ENCODE data around the gene KCNH1. TPM values are rescaled to one million over a fixed set of nuclear protein-coding genes. Genes with fewer than 3 reads are reported as not detected.

Gene KCNH1
- total RNA-seq, 1 experiment from 2014 or later: not detected

- Histone ChIP-seq H3K4me3 (ENCODE audit: low read depth, low read length) (no peak overlapping the region), H3K36me3 (ENCODE audit: control insufficient read depth, insufficient read depth, low read length) (no peaks in the 10 kb centered on the region), H3K4me1 (no peaks in the 10 kb centered on the region), H3K27me3 (replicated peaks; ENCODE audit: control insufficient read depth, insufficient read depth, low read length) (no peaks in the 10 kb centered on the region), H3K9me3 (no peaks in the 10 kb centered on the region)
- ChIA-PET POLR2A (no interaction called here), CTCF (no interaction called here)
- no peak for DNase-seq
- BruUV-seq (replicated peaks): no TSS peak
- Mint-ChIP-seq H3K4me1 (ENCODE audit: low read depth, unreplicated experiment) (no peaks in the 10 kb centered on the region), H3K36me3 (ENCODE audit: insufficient read depth, unreplicated experiment) (no peaks in the 10 kb centered on the region), H3K27me3 (ENCODE audit: insufficient read depth, unreplicated experiment) (peaks cover 10% of the 10 kb centered on the region), H3K9me3 (ENCODE audit: unreplicated experiment) (no peaks in the 10 kb centered on the region), H3K27ac (ENCODE audit: unreplicated experiment) (no peak overlapping the region), H3K4me3 (ENCODE audit: unreplicated experiment) (no peak overlapping the region)
- TF ChIP-seq, protein P1, sequence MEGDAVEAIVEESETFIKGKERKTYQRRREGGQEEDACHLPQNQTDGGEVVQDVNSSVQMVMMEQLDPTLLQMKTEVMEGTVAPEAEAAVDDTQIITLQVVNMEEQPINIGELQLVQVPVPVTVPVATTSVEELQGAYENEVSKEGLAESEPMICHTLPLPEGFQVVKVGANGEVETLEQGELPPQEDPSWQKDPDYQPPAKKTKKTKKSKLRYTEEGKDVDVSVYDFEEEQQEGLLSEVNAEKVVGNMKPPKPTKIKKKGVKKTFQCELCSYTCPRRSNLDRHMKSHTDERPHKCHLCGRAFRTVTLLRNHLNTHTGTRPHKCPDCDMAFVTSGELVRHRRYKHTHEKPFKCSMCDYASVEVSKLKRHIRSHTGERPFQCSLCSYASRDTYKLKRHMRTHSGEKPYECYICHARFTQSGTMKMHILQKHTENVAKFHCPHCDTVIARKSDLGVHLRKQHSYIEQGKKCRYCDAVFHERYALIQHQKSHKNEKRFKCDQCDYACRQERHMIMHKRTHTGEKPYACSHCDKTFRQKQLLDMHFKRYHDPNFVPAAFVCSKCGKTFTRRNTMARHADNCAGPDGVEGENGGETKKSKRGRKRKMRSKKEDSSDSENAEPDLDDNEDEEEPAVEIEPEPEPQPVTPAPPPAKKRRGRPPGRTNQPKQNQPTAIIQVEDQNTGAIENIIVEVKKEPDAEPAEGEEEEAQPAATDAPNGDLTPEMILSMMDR (IDR thresholded peaks at IDR 0.05; ENCODE audit: insufficient read depth in 1 of 2, low read depth in 1 of 2, low read length in 1 of 2, severe bottlenecking in 1 of 2, unreplicated experiment in 1 of 2): no peak
- intact Hi-C loops (cut with micrococcal nuclease; ENCODE audit: unreplicated experiment): no loop called here
Observed at GRCh38 chr1:210764536-210764935, 369.4 kb downstream of the KCNH1 start.

DNA sequence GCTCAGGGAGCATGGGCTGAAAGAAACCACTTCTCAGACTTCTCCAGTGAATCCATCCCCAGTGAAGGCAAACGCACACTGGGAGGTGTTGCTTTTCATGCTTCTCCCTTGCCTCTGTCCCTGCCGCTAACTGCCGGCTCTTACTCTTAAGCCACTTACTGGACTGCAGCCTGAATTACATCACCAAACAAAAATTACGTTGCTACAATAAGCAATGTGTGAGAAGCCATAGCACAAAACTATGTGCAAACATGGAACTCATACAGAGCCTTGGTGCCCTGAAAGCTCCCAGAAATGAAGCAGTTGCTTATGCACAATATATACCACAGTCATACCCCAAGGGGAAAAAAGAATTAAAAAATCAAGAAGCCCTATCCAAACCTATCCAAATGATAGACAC, 375.2 kb downstream of the KCNH1 start:
- Mint-ChIP-seq H3K9me3 (ENCODE audit: unreplicated experiment) (no peaks in the 10 kb centered on the region), H3K4me3 (ENCODE audit: unreplicated experiment) (no peak overlapping the region), H3K4me1 (ENCODE audit: low read depth, unreplicated experiment) (no peaks in the 10 kb centered on the region), H3K27ac (ENCODE audit: unreplicated experiment) (no peak overlapping the region), H3K27me3 (ENCODE audit: insufficient read depth, unreplicated experiment) (peaks cover 9% of the 10 kb centered on the region), H3K36me3 (ENCODE audit: insufficient read depth, unreplicated experiment) (no peaks in the 10 kb centered on the region)
- CTCF ChIA-PET: no interaction called here
- H3K4me1 ChIP-seq: no peaks in the 10 kb centered on the region
- H3K9me3 ChIP-seq: no peaks in the 10 kb centered on the region
- no peaks in the 10 kb centered on the region for H3K27me3 ChIP-seq (replicated peaks; ENCODE audit: control insufficient read depth, insufficient read depth, low read length)
- intact Hi-C loops (cut with micrococcal nuclease; ENCODE audit: unreplicated experiment): no loop called here
- no peak overlapping the region for H3K4me3 ChIP-seq (ENCODE audit: low read depth, low read length)
- no TSS peak for BruUV-seq (replicated peaks)
- POLR2A ChIA-PET: no interaction called here
- TF ChIP-seq, protein P1 (IDR thresholded peaks at IDR 0.05; ENCODE audit: insufficient read depth in 1 of 2, low read depth in 1 of 2, low read length in 1 of 2, severe bottlenecking in 1 of 2, unreplicated experiment in 1 of 2): no peak
- no peaks in the 10 kb centered on the region for H3K36me3 ChIP-seq (ENCODE audit: control insufficient read depth, insufficient read depth, low read length)
- no peak for DNase-seq

DNA sequence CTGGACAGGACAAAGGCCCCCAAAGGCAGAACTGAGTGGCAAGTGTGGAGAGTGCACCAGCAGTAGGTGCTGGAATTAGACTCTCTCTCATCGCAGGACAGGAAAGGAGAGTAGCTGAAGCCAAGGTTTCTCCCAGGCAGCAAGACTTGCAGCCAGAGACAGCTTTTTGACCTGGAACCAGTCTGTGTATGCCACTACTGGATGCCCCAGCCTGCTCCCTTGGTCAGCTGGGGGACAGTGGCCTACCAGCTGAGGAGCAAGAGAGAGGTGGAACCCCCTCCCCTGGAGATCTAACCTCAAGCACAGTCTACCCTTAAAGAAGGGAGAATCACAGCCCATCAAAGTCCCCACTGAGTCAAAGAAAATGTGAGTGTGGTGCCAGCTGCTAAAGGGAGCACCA, 375.7 kb downstream of the KCNH1 start:
- ChIA-PET POLR2A (no interaction called here), CTCF (no interaction called here)
- H3K27ac Mint-ChIP-seq (ENCODE audit: unreplicated experiment): no peak overlapping the region
- Histone ChIP-seq H3K36me3 (ENCODE audit: control insufficient read depth, insufficient read depth, low read length) (no peaks in the 10 kb centered on the region), H3K9me3 (no peaks in the 10 kb centered on the region), H3K27me3 (replicated peaks; ENCODE audit: control insufficient read depth, insufficient read depth, low read length) (no peaks in the 10 kb centered on the region), H3K4me1 (no peaks in the 10 kb centered on the region), H3K4me3 (ENCODE audit: low read depth, low read length) (no peak overlapping the region)
- peaks cover 9% of the 10 kb centered on the region for H3K27me3 Mint-ChIP-seq (ENCODE audit: insufficient read depth, unreplicated experiment)
- TF ChIP-seq, protein P1 (IDR thresholded peaks at IDR 0.05; ENCODE audit: insufficient read depth in 1 of 2, low read depth in 1 of 2, low read length in 1 of 2, severe bottlenecking in 1 of 2, unreplicated experiment in 1 of 2): no peak
- no peaks in the 10 kb centered on the region for H3K9me3 Mint-ChIP-seq (ENCODE audit: unreplicated experiment)
- no peaks in the 10 kb centered on the region for H3K36me3 Mint-ChIP-seq (ENCODE audit: insufficient read depth, unreplicated experiment)
- DNase-seq: no peak
- H3K4me3 Mint-ChIP-seq (ENCODE audit: unreplicated experiment): no peak overlapping the region
- BruUV-seq (replicated peaks): no TSS peak
- intact Hi-C loops (cut with micrococcal nuclease; ENCODE audit: unreplicated experiment): no loop called here
- no peaks in the 10 kb centered on the region for H3K4me1 Mint-ChIP-seq (ENCODE audit: low read depth, unreplicated experiment)
